GM10266 (cell line): Measurements from ENCODE around the gene MYH6.

Source experiments
- DNase-seq: peaks from one replicate; pipeline ENCODE4 v3.0.0; 2012; ENCODE audit errors: extremely low spot score
- TF ChIP-seq, protein P1 (sequence below): IDR thresholded peaks from 2 replicates; pipeline ENCODE4 v1.5.1; 2012; ENCODE audit warnings: mild to moderate bottlenecking, low read depth; ENCODE audit not compliant: control insufficient read depth, insufficient read depth; ENCODE audit errors: missing control alignments

The MYH6 gene

DNA sequence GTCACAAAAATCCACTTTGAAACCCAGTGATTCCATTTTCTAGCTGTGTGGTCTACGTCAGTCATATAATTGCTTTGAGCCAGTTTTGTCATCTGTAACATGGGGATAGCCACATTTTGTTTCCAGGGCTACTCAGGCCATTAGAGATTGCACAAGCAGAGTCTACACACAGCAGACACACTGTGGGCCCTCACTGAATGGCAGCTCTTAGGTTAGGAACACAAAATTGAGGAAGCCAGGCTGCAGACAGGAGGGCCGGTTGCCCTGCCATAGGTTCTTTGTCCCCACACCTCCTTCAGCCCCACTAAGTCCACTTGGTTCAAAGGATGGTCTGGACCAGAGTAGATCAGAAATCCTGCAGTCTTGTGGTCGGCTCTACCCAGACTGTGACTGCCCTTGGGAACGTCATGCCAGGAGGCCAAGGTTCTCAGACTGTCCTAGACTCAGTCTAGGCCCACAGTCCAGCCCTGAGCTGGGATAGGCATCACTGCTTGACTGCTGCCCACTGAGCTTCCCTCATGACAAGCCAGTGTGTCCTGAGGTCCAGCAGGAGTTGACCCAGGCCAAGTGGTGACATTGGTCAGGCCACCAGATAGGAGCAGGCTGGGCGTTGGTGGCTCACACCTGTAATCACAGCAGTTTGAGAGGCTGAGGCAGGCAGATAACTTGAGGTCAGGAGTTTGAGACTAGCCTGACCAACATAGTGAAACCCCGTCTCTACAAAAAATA is 31.2 kb upstream of the MYH6 start:
- DNase-seq: no peak
- TF ChIP-seq, protein P1, sequence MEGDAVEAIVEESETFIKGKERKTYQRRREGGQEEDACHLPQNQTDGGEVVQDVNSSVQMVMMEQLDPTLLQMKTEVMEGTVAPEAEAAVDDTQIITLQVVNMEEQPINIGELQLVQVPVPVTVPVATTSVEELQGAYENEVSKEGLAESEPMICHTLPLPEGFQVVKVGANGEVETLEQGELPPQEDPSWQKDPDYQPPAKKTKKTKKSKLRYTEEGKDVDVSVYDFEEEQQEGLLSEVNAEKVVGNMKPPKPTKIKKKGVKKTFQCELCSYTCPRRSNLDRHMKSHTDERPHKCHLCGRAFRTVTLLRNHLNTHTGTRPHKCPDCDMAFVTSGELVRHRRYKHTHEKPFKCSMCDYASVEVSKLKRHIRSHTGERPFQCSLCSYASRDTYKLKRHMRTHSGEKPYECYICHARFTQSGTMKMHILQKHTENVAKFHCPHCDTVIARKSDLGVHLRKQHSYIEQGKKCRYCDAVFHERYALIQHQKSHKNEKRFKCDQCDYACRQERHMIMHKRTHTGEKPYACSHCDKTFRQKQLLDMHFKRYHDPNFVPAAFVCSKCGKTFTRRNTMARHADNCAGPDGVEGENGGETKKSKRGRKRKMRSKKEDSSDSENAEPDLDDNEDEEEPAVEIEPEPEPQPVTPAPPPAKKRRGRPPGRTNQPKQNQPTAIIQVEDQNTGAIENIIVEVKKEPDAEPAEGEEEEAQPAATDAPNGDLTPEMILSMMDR: no peak

DNA sequence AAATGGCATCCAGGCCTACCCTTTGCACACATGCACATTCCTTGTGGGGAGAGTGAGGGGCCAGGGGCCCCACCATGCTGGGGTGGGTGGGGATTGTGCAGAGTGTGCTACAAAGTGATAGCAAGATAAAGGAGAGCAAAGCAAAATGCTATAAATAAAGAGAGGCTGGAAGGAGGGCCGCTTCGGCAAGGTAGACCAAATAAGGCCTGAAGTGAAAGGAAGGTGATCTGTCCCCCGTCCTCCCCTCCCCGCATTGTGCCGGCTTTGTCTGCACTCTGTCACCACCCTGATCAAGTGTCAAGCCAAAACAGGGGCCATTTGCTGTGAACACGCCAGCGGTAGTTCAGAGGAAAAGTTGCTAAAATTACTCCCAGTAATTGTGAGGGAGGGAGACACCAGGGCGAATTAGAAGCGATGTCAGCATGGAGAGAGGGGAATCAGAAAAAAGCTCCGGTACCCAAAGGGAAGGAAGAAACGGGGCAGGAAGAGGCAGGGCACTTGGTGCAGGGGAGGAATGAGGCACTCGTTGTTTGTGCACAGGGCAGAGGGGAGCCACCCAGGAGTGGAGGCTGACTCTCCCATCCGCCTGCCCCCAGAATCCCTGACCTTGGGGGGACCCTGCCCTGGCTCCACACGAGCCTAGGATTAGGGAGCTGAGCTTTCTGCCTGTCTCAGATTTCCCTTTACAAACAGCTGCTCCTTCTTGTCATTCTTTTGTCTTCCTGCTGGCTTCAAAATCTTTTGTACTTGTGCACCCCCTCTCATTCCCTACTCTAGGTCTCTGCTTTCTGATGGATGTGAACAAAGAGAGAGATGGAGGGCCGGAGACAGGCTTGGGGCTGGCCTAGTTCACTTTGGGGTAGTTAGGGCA is 30.3 kb upstream of the MYH6 start:
- DNase-seq: peak; percentile 1
- TF ChIP-seq, protein P1: no peak

DNA sequence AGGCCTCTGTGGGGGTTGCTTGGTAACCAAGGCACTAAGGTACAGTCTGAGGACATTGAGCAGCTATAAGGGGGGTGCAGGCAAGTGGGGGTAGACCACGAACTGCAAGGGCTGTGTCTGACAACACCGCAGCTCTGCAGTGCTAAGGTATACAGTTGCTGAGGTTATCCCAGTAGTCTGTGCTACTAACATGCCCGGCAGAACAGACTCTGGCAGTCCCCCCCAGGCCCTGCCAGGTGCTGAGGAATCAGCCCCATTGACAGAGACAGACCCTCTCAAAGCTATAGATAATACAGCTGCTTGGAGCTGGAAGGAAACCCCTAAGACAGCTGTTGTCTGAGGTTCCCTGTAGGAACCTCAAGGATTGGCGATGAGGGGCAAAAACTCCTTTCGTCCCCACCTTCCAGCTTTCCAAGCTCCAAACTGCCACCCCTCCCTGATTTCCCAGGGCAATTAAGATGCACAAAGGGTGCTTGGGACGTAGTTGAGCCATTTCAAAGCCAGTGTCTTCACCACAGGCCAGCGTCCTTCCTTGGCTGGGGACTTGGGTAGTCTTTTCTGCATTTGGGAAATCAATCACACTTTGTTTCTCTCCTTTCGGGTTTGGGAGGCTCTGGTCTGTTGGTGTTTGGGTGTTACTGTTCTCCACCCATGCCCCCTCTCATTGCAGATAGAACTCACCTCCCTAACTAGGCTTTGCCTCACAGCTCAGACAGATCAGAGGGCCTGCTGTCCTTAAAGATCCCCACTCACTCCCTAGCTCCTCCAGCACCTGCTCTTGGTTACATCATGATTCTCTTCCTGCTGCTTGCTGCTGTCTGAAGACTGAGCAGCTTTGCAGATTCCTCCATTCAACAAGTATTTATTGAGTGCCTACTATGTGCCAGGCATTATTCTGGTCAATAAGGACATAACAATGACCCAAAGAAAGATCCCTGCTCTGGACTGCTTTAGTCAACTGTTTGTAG is 29.3 kb upstream of the MYH6 start:
- TF ChIP-seq, protein P1: no peak
- peak; percentile 2 for DNase-seq

DNA sequence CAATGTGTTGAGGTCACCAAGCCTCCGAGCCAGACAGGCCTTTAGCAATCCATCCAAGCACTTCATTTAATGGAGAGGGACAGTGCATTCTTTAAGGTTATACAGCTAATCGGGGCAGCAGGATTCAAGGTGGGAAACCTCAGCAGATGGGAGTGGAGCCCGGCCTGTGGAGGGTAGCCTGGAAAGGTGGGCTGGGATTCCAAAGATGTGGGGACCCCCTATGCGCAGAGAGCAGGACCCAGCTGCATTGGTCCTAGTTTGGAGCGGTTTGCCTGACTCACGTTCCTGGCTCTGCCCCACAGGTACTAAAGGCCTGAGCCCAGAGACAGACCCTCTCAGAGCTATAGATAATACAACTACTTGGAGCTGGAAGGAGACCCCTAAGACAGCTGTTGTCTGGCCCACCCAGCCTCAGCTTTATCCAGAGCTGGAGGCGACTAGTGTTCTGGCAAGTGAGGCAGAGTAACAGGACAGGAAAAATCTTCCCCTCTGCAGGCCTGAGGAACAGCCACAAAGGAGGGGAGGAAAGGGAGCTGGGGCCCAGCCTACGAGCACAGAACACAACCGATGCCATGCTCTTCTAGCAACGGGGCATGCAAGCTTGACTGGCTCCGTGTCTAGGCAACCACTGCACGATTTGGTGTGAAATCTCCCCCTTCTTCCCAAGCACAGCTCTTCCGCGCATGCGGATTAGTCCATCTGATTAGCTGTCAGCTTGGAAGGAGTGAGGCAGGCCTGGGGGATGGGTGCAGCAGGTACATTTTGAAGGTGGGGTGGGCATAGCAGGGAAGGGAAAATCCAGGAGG is 28.5 kb upstream of the MYH6 start:
- peak; percentile 1 for DNase-seq

DNA sequence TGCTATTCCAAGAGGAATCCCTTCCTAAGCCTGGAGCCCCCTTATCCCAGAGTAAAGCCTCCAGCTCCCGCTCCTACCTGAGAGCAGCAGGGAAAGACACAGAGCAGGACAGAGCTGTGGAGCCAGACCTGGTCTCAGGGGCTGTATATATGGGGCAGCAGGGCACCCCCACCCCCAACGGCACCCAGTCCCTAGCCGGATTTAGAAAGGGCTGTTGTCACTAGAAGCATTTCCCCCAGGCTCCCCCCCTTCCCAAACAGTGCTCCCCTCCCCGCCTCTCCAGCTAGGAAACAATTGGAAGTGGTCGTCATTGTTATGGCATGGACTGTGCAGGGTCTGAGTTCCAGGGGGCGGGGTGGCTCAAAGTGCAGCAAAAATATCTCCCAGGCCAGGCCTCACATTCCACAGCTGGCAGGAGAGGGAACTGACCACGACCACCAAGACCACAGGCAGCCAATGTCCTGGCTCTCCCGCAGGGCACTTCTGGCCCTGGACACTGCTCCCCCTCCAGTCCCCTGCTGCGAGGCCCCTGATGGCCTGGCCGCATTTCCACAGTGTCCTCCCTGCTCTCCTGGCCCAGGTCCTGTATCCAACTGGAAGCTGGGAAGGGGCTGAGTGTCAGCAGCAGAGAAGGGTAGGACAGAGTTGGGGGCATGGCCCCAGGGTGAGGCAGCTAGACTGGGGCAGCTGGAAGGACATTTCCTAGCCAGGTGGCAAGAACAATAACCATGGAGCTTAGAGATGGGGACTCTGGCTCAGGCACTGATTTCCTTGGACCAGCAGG is 27.7 kb upstream of the MYH6 start, which contains the start of gene MYH7:
Gene MYH7 (minus strand): TSS at position 118 of the 784 bp plus-strand sequence. CDS start 1,928 bp downstream, outside the sequence.
- DNase-seq: peak; percentile 2
- TF ChIP-seq, protein P1: no peak

More for the DNA sequence above, 28.5 kb upstream of the MYH6 start:
- TF ChIP-seq, protein P1: no peak
